Endothelial cell of umbilical vein (primary cell): ENCODE measurements around the gene ARHGEF16. TPM values are rescaled to one million over a fixed set of nuclear protein-coding genes. Genes with fewer than 3 reads are reported as not detected.

ENCODE experiments used
- BruUV-seq: library from RNA; stranded (reverse); fragments of 400-500 nt; replicated peaks from 2 replicates; lab custom pipeline; 2021; lab: Mats Ljungman, UMichigan
- CTCF ChIA-PET: fragments of 300-600, 350-600 bp; sonication (Branson Sonifier 250); formaldehyde crosslinking; loops from one replicate; lab custom pipeline; 2021; ENCODE audit warnings: antibody characterized with exemption, inconsistent platforms; lab: Charles Lee
- POLR2A ChIA-PET: fragments of 300-600, 350-600 bp; sonication (Branson Sonifier 250); formaldehyde crosslinking; loops from one replicate; lab custom pipeline; 2021; ENCODE audit warnings: antibody characterized with exemption, inconsistent platforms; lab: Charles Lee
- DNase-seq: peaks from one replicate; pipeline ENCODE4 v3.0.0-alpha.2; 2011; ENCODE audit warnings: low read depth, low spot score
- FAIRE-seq: peaks from 2 replicates; lab custom pipeline; 2011; peaks lifted over from hg19 to GRCh38; lab: Jason Lieb, UNC
- H2AFZ ChIP-seq: 2 replicates; pipeline ENCODE4 v1.6.0; 2012; ENCODE audit warnings: low read depth, low read length, control low read depth, inconsistent platforms
- H3K27ac ChIP-seq: 2 replicates; pipeline ENCODE4 v1.5.1; 2011; ENCODE audit warnings: low read depth, mild to moderate bottlenecking, control low read depth, low read length, moderate library complexity; ENCODE audit not compliant: insufficient read depth
- H3K27me3 ChIP-seq, 2 experiments: 2 replicates each; pipeline versions ENCODE4 v1.6.0 to v1.6.1; 2011; ENCODE audit warnings: low read length in 2 of 2, mixed read lengths in 1 of 2; ENCODE audit not compliant: control insufficient read depth in 2 of 2, insufficient read depth in 2 of 2
- H3K36me3 ChIP-seq, 2 experiments: 2 replicates in 1 of 2; 3 replicates in 1 of 2; pipeline ENCODE4 v1.5.1; 2011; ENCODE audit warnings: low read length in 2 of 2, mild to moderate bottlenecking in 1 of 2, moderate library complexity in 1 of 2; ENCODE audit not compliant: control insufficient read depth in 2 of 2, insufficient read depth in 2 of 2; ENCODE audit errors: extremely low read depth in 1 of 2
- H3K4me1 ChIP-seq: 3 replicates; pipeline ENCODE4 v1.5.1; 2011; ENCODE audit warnings: mild to moderate bottlenecking, low read length; ENCODE audit not compliant: control insufficient read depth, insufficient read depth; ENCODE audit errors: extremely low read depth
- H3K4me2 ChIP-seq: 2 replicates; pipeline ENCODE4 v1.6.1; 2011; ENCODE audit warnings: low read length, control low read depth, mixed read lengths; ENCODE audit not compliant: insufficient read depth
- H3K4me3 ChIP-seq, 3 experiments: fragments of 200-600 bp in 1 of 3; sonication (generic), shearing (Covaris generic) in 1 of 3; replicated peaks in 1 of 3; 2 replicates each; pipeline ENCODE4 v1.5.1; 2011 to 2016; ENCODE audit warnings: control low read depth in 3 of 3, low read length in 3 of 3, mild to moderate bottlenecking in 2 of 3, inconsistent platforms in 1 of 3, low read depth in 1 of 3, moderate library complexity in 1 of 3; ENCODE audit not compliant: insufficient read depth in 1 of 3
- H3K79me2 ChIP-seq: 2 replicates; pipeline ENCODE4 v1.6.0; 2012; ENCODE audit warnings: low read length, inconsistent platforms; ENCODE audit not compliant: control insufficient read depth, insufficient read depth
- H3K9ac ChIP-seq: replicated peaks from 2 replicates; pipeline ENCODE3; 2011; ENCODE audit warnings: low read length, control low read depth; ENCODE audit not compliant: insufficient read depth; ENCODE audit errors: extremely low read depth
- H3K9me1 ChIP-seq: replicated peaks from 3 replicates; pipeline ENCODE4 v1.6.0; 2011; ENCODE audit warnings: mild to moderate bottlenecking, low read length; ENCODE audit not compliant: control insufficient read depth, insufficient read depth; ENCODE audit errors: extremely low read depth
- H3K9me3 ChIP-seq: replicated peaks from 2 replicates; pipeline ENCODE4 v1.5.1; 2012; ENCODE audit warnings: low read length, inconsistent platforms; ENCODE audit not compliant: control insufficient read depth, insufficient read depth
- H4K20me1 ChIP-seq: replicated peaks from 2 replicates; pipeline ENCODE3; 2011; ENCODE audit warnings: mild to moderate bottlenecking, low read length; ENCODE audit not compliant: control insufficient read depth, insufficient read depth; ENCODE audit errors: extremely low read depth
- CTCF ChIP-seq, 2 donors: IDR thresholded peaks; 1 replicate in 1 of 2; 2 replicates in 1 of 2; pipeline ENCODE4 v1.5.1; 2011; ENCODE audit warnings: low read length in 2 of 2, mild to moderate bottlenecking in 2 of 2, moderate library complexity in 2 of 2, control low read depth in 1 of 2, inconsistent platforms in 1 of 2, low read depth in 1 of 2; ENCODE audit not compliant: insufficient read depth in 1 of 2; ENCODE audit errors: extremely low read depth in 1 of 2
- EZH2 ChIP-seq: IDR thresholded peaks from 2 replicates; pipeline ENCODE4 v1.6.1; 2012; ENCODE audit warnings: borderline replicate concordance, low read depth, mild to moderate bottlenecking, moderate library complexity, low read length, inconsistent platforms; ENCODE audit not compliant: severe bottlenecking
- FOS ChIP-seq: IDR thresholded peaks from 2 replicates; pipeline ENCODE4 v1.6.1; 2011; ENCODE audit warnings: mild to moderate bottlenecking, low read length, moderate library complexity, borderline replicate concordance; ENCODE audit not compliant: insufficient read depth
- GATA2 ChIP-seq: IDR thresholded peaks from 2 replicates; pipeline ENCODE4 v1.7.0; 2011; ENCODE audit warnings: low read depth, mild to moderate bottlenecking, moderate library complexity, mixed read lengths, low read length; ENCODE audit not compliant: insufficient read length, insufficient read depth
- JUN ChIP-seq: IDR thresholded peaks from 2 replicates; pipeline ENCODE4 v1.6.1; 2011; ENCODE audit warnings: borderline replicate concordance, low read depth; ENCODE audit not compliant: insufficient read length, insufficient read depth
- MAX ChIP-seq: IDR thresholded peaks from 2 replicates; pipeline ENCODE4 v1.6.1; 2011; ENCODE audit not compliant: insufficient read depth, insufficient read length
- MYC ChIP-seq: IDR thresholded peaks from one replicate; pipeline ENCODE4 v1.6.1; 2011; ENCODE audit warnings: mild to moderate bottlenecking, low read depth, low read length
- POLR2A ChIP-seq: IDR thresholded peaks from 2 replicates; pipeline ENCODE4 v1.6.1; 2012; ENCODE audit warnings: low read depth, mild to moderate bottlenecking, control low read depth, low read length
- POLR2AphosphoS5 ChIP-seq: IDR thresholded peaks from 2 replicates; pipeline ENCODE4 v1.6.1; 2012; ENCODE audit warnings: low read depth, mild to moderate bottlenecking, control low read depth, low read length, moderate library complexity; ENCODE audit not compliant: insufficient read depth
- dilution Hi-C: fragments of 300-500 bp; cut with MboI; formaldehyde crosslinking; loops from one replicate; pipeline ENCODE4 v1.15.0; 2019; ENCODE audit warnings: low sequenced_read_pairs; ENCODE audit not compliant: extremely low pct_ligation_motif_present
- intact Hi-C: fragments of 100-400 bp; cut with micrococcal nuclease; formaldehyde crosslinking; loops from one replicate; pipeline ENCODE4 v1.10.0; 2022
- polyA plus RNA-seq, 4 experiments: library from polyadenylated mRNA; depleted of rRNA in 3 of 4; stranded (reverse) in 3 of 4; unstranded in 1 of 4; fragments of >200 nt; gene quantifications; 2 replicates each; pipeline versions ENCODE4 v1.2.1 to v1.2.3, GENCODE V29; 2011 to 2012; ENCODE audit warnings: missing spikeins in 1 of 4
- total RNA-seq: library from RNA; stranded (reverse); gene quantifications from 2 replicates; pipeline ENCODE4 v1.2.3, GENCODE V29; 2021

Gene ARHGEF16
- total and polyA plus RNA-seq, 2 donors (not counting 3 experiments of a cell fraction or from before 2014, with no cell fraction given): 0.52 to 1.3 TPM

DNA sequence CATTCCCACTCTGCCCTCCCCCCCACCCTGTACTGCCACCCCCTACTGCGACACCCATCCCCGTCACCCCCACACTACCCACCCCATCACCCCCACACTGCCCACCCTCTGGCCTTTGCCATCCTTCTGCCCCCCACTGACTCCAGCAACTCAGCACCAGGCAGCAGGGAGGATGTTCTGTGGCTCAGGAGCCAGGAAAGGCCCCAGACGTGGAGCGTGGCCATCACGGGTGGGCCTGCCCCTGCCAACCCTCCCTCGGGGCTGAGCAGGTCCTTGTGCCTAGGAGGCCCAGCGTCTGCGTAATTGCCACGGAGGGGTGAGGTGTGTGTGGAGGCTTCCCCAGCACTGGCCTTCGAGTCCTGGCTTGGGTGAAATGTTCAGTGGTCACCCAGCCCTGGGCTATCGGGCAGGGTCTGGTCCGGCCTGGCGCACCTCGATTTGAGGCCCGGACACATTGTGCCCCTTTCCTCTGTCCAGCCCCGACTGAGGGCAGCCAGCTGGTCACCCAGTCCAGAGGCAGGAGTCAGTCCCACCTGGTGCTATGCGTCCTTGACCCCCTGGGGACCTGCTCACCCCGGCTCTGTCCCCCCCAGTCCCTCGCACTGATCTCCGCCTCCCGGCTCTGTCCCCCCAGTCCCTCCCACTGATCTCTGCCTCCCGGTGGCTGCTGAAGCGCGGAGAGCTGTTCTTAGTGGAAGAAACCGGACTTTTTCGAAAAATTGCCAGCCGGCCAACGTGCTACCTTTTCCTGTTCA is 23.0 kb downstream of the ARHGEF16 start:
- H4K20me1 ChIP-seq: no peaks in the 10 kb centered on the region
- BruUV-seq: no TSS peak
- H3K4me3 ChIP-seq: no peak overlapping the region
- no peaks in the 10 kb centered on the region for H3K9me1 ChIP-seq
- no peaks in the 10 kb centered on the region for H3K79me2 ChIP-seq
- ChIA-PET POLR2A (no interaction called here), CTCF (interaction anchor here (1.2 kb wide), 1 partner anchor 24 kb away, joined by 10 read pairs; no protein-coding TSS in a partner anchor)
- dilution Hi-C loops: no loop called here
- H3K9ac ChIP-seq: no peak overlapping the region
- no peak overlapping the region for H2AFZ ChIP-seq
- H3K36me3 ChIP-seq: no peaks in the 10 kb centered on the region
- DNase-seq (no peak), FAIRE-seq (no peak)
- TF ChIP-seq POLR2AphosphoS5 (no peak), MAX (no peak), GATA2 (no peak), FOS (no peak), POLR2A (no peak), EZH2 (no peak), CTCF (IDR thresholded peaks at IDR 0.05; ENCODE audit: extremely low read depth in 1 of 2, insufficient read depth in 1 of 2, low read depth in 1 of 2, low read length in 2 of 2) (no peak), MYC (no peak), JUN (no peak)
- H3K4me1 ChIP-seq: no peaks in the 10 kb centered on the region
- no peak overlapping the region for H3K4me2 ChIP-seq
- no peaks in the 10 kb centered on the region for H3K27me3 ChIP-seq
- H3K9me3 ChIP-seq: no peaks in the 10 kb centered on the region
- H3K27ac ChIP-seq: no peak overlapping the region
- intact Hi-C loops: no loop called here
